ENCODE results near the gene EMP2. TPM values are rescaled to one million over a fixed set of nuclear protein-coding genes. Genes with fewer than 3 reads are reported as not detected.

The EMP2 gene
- total RNA-seq, 1 experiment from 2014 or later, result 14.4 TPM

GRCh38 chr16:10575506-10576130 is 4.8 kb downstream of the EMP2 start:
- H3K9me3 Mint-ChIP-seq, result no peaks in the 10 kb centered on the region
- Histone ChIP-seq H4K8ac (replicated peaks; ENCODE audit: insufficient read length, low read depth, low read length) (no peak overlapping the region), H2BK12ac (ENCODE audit: insufficient read length, low read depth, low read length) (no peak overlapping the region), H2BK5ac (ENCODE audit: insufficient read length, low read length) (no peak overlapping the region), H3T11ph (ENCODE audit: low read length) (no peak overlapping the region), H4K91ac (ENCODE audit: insufficient read length, low read depth, low read length) (no peak overlapping the region), H3K9me3 (ENCODE audit: control insufficient read depth, low read depth, low read length) (no peaks in the 10 kb centered on the region), H3K79me1 (ENCODE audit: insufficient read depth, low read depth, low read length, poor library complexity, severe bottlenecking) (no peaks in the 10 kb centered on the region), H2AFZ (ENCODE audit: low read length) (no peak overlapping the region), H2BK20ac (ENCODE audit: low read depth, low read length, poor library complexity, severe bottlenecking) (no peak overlapping the region), H3K23me2 (ENCODE audit: insufficient read length, low read depth, low read length, poor library complexity, severe bottlenecking) (peaks cover 3% of the 10 kb centered on the region), H3K79me2 (ENCODE audit: insufficient read depth, low read length) (no peaks in the 10 kb centered on the region), H3K4ac (ENCODE audit: low read depth, low read length) (no peak overlapping the region), H3K27ac (ENCODE audit: insufficient read length, low read depth, low read length) (no peak overlapping the region), H3K4me1 (ENCODE audit: insufficient read depth, low read length) (peaks cover 9% of the 10 kb centered on the region; the same call in 1 of the 2 replicates), H3K27me3 (ENCODE audit: insufficient read depth, low read length) (no peaks in the 10 kb centered on the region), H2AK5ac (ENCODE audit: insufficient read length, low read length) (no peak overlapping the region), H3K56ac (ENCODE audit: insufficient read length, low read depth, low read length) (no peak overlapping the region), H3K9ac (ENCODE audit: extremely low read depth, insufficient read length, low read length) (no peak overlapping the region), H3K14ac (ENCODE audit: insufficient read depth, low read length) (no peak overlapping the region), H2BK15ac (ENCODE audit: low read depth, low read length) (no peak overlapping the region), H4K20me1 (ENCODE audit: control insufficient read depth, insufficient read depth, insufficient read length) (no peaks in the 10 kb centered on the region), H3K23ac (ENCODE audit: insufficient read length, low read depth, low read length) (no peak overlapping the region), H4K5ac (ENCODE audit: insufficient read length, low read depth, low read length) (no peak overlapping the region), H3K18ac (ENCODE audit: insufficient read length, low read depth, low read length) (no peak overlapping the region), H3K4me2 (ENCODE audit: insufficient read depth, insufficient read length, low read length) (no peak overlapping the region), H2BK120ac (ENCODE audit: low read depth, low read length, poor library complexity, severe bottlenecking) (no peak overlapping the region)
- no peak overlapping the region for H3K4me3 Mint-ChIP-seq
- H3K27ac Mint-ChIP-seq, result no peak overlapping the region
- no peaks in the 10 kb centered on the region; a peak in 1 of 7 replicates for H3K36me3 Mint-ChIP-seq (ENCODE audit: insufficient read depth in 1 of 3, low read depth in 3 of 3)
- no CpG with 5 or more reads among the region's 4 CpGs for WGBS (ENCODE audit: extremely low coverage, insufficient read length, low lambda C conversion rate)
- H3K27me3 Mint-ChIP-seq (ENCODE audit: low read depth), result peaks cover 12% of the 10 kb centered on the region
- peaks cover 28 to 41% of the 10 kb centered on the region in 2 experiments for H3K4me1 Mint-ChIP-seq
- DNase-seq, result no peak
- no peak for TF ChIP-seq CTCF (conservative IDR thresholded peaks at IDR 0.05)

Data from H9 (cell line).